ENCODE results near the gene TNP2.
"Not testable (repeated sequence)": the region's sequence is repeated elsewhere in the genome, so short reads cannot be mapped to it uniquely, and the experiment has no call there.

The TNP2 gene

DNA sequence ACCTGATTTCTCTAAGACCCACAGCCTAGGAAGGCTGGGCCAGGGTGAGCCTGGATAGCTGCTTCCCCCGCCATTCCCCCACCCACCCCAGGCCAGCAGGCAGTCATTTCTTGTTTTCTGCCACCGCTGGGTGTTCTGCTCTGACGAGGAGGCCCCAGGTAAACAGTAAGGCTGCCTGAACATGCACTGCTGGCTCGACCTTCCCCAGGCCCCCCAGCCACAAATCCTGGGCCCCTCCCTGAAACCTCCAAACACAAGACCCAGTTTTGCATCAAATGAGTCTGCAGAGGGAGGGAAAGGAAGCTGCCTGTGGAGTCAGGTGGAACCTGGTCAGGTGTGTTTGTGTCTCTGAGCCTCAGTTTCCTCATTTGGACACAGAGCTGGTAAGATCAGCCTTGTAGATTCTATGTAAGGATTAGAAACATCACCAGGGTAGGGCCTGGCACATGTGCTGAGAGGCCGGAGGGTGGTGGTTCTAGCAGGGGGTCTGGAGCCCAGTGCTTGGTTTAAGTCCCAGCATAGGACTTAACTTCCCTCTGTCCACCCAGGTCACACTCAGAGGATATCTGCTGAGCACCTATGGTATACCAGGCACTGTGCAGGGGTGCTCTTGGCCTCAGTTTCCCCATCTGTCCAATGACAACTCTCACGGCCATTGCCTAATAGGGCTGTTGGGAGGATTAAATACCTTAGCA is 30.9 kb upstream of the TNP2 start:
- DNase-seq, result no peak

DNA sequence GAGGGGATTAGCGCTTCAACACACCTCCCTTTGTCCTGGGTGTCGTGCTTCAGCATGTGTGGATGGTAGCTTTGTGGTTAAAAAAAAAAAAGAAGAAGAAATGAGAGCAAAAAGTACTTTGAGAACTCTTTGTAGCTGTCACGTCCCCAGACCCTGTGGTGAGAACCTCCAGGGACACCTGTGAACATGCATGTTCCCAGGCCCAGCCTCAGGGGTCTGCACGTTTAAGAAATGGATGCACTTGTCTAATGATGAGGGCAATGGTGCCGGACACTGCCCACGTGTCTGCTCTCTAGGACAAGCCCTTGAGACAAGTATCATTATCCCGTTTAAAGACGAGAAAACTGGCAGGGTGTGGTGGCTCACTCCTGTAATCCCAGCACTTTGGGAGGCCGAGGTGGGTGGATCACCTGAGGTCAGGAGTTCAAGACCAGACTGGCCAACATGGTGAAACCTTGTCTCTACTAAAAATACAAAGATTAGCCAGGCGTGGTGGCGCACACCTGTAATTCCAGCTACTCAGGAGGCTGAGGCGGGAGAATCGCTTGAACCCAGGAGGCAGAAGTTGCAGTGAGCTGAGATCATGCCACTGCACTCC is 29.9 kb upstream of the TNP2 start:
- not testable (repeated sequence) for DNase-seq

- DNase-seq, result no peak
These were observed 29.2 kb upstream of the TNP2 start for GRCh38 chr16:11298143-11298900.

DNA sequence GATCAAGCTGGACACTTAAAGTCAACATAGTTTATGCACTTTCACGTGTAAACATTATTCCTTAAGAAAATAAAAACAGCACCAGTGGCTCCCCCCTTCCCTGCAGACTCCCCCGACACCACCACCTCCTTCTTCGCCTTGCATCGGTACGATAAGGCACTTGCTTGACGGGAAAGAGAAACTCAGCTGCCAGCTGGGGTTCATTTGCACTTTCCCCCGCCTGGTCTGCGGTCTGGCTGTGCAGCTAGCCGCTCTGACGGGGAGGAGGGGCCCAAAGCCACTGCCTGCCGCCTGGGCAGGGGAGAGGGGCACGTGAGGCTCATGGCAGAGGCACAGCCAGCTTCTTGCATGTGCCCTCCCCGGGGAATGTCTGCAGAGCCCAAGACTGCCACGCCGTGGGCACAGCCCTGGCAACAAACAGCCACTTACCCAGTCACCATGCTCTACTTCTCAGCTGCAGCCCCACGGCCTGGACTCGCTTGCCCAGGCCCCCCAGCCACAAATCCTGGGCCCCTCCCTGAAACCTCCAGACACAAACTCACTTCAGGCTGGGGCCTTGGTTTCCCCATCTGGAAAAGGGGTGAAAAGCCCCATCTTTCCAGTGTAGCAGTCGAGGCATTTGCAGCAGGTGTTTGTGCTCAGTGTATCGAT is 28.5 kb upstream of the TNP2 start:
- DNase-seq, result peak in 1 of 2 experiments; percentile 3

DNA sequence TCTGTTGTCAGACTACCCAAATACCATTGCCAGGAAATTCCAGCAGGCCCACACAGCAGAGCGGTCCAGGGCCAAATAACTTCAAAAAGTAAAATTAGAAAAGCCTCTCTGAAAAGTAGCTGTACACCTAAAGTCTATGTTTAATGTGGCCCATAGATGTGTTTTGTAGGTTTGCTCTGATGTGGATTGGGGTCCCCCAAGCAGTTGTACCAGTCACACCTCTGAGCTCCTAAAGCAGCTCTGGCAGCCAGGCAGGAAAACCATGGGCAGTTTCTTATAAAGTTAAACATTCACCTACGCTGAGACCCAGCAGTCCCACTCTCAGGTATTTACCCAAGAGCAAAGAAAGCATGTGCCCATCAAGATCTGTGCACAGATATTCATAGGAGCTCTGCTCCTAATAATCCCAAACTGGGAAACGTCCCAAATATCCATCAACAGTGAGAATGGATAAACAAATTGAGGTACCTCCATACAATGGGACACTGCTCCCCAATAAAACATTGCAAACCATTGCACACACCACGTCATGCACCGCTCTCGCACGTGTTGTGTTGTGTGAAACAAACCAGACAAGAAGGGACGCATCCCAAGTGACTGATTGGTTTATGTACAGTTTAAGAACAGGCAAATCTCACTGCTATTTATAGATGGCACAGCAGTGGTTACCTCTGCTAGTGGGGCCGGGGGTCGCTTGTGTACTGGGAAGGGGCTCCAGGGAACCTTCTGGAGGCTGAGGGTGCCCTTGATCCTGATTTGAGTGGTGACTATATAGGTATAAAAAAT is 27.8 kb upstream of the TNP2 start:
- no peak for DNase-seq

DNA sequence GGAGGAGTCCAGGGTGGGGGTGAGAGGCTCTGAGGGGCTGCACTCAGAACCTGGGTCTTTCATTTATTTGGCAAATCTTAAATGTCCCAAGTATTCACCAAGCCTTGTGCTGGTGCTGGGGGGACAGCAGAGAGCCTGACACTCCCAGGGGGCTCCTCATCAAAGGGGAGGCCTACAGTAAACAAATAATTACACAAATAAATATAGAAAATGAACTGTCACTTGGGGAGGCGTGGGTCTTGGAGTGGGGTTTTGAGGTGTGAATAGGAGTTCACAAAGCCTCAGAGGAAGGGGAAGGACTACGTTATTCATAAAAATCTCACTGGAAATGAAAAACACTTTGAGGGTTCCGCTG is 27.2 kb upstream of the TNP2 start:
- DNase-seq, result no peak

- DNase-seq, result no peak
These were observed 26.5 kb upstream of the TNP2 start for GRCh38 chr16:11295672-11296071.

DNA sequence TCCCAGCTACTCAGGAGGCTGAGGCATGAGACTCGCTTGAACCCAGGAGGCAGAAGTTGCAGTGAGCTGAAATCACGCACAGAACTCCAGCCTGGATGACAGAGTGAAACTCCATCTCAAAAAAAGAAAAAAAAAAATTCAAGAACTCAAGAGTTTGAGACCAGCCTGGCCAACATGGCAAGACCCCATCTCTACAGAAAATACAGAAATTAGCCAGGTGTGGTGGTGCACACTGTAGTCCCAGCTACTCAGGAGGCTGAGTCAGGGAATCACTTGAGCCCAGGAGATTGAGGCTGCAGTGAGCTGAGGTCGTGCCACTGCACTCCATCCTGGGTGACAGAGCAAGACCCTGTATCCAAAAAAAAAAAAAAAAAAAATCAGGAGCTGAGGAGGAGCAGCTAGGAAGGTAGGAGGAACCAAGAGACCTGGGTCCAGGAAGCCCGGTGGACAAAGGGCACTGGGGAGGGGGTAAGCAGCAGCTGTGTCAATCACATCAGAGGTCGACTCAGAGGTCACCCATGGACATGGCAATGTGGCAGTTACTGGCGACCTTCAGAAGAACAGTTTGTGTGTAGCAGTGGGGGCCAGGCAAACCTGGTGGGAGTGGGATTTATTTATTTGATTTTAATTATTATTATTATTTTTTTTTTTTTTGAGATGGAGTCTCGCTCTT is 23.1 kb upstream of the TNP2 start:
- no peak for DNase-seq

GRCh38 chr16:11291091-11291703 is 22.1 kb upstream of the TNP2 start:
- DNase-seq, result no peak

DNA sequence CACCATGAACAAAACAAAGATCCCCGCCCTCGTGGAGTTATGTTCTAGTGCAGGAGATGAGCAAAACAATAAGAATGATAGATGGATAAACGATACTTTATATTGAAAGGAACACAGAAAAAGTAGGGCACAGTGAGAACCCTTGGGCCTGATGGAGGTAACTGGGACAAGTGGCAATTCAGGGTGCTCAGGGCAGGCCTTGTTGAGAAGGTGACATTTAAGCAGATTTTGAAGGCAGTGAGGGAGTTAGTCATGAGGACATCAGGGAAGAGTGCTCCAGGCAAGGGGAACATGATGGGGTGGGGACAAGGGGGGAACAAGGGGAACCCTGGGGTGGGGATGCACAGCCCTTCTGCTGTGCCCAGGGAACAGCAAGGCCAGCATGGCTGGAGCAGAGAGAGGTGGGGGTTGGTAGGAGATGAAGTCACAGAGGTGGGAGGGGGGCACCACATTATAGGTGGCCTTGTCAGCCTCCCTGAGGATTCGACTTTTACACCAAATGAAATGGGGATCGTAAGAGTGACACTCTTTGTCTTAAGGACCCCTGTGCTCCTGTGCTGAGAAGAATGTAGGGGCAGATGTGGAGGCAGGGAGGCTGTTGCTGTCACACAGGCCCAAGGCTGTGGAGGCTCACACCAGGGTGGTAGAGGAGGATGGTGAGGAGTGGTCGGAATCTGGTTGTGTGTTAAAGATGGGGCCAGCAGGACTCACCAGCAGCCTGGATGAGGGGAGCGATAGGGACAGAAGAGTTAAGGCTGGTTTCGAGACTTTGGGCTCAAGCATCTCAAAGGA is 21.2 kb upstream of the TNP2 start:
- DNase-seq, result no peak

GRCh38 chr16:11289696-11290095 is 20.6 kb upstream of the TNP2 start:
- not testable (repeated sequence) for DNase-seq

- no peak for DNase-seq
These were observed 20.1 kb upstream of the TNP2 start for GRCh38 chr16:11289202-11289601.

- no peak for DNase-seq
These were observed 16.7 kb upstream of the TNP2 start for GRCh38 chr16:11285842-11286241.

DNA sequence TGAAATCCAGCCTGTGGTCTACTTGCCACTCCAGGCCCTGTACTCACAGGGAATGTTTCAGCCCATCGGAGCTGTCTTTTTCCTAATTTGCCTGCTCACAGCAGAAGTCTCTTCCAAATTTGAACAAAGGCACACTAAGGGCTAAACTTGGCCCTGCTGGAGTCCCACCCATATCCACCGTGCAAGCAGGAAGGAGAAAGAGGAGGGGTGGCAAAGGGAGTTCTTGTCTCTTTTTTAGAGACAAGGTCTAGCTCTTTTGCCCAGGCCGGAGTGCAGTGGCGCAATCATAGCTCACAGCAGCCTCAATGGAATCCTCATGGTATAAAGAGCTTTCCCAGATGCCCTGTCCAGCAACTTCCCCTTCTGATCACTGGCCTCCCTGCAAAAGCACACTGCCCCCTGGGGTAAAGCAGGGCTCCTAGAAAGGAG is 14.7 kb upstream of the TNP2 start:
- DNase-seq, result no peak

DNA sequence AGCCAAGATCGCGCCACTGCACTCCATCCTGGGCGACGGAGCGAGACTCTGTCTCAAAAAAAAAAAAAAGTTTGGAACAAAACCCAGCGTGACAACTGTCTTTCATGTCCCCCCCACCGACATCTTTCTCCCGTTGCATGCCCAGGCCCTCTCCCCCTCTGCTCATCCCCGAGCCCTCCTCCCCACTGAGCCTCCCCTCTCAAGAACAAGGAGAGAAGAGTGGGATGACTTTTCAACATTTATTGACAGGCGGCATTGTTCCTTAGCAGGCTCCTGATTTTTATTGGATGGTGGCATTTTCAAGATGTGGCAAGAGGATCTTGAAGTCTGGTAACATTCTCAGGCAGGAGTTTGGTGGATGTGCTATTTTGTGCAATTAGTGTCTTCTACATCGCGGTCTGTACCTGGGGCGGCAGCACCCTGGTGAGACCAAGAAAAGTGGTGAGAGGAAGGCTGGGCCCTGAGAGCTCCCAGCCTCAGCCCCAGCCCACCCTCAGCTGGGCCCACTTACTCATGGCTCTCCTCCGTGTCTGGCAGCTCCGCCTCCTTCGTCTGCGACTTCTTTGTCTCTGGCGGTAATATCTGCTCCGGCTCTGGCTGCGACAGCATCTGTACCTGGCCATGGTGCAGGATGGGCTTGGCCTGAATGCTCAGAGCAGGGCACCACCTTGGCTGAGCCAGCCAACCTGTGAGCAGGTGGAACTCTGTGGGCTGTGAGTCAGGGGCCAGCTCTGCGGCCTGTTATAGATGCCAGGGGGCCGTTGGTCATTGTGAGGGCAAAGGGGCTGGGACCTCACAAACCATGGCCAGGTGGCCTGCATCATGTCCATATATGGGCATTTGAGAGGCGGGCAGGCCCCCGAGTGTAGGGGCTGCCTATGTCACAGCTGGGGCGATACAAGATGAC is 11.7 kb upstream of the TNP2 start, which contains the start of gene PRM1:
Gene PRM1 (minus strand): TSS at position 715 of the 907 bp plus-strand sequence. CDS start 92 bp downstream, at position 623.
- no peak for DNase-seq

GRCh38 chr16:11278681-11279628 is 9.8 kb upstream of the TNP2 start:
- no peak for DNase-seq

DNA sequence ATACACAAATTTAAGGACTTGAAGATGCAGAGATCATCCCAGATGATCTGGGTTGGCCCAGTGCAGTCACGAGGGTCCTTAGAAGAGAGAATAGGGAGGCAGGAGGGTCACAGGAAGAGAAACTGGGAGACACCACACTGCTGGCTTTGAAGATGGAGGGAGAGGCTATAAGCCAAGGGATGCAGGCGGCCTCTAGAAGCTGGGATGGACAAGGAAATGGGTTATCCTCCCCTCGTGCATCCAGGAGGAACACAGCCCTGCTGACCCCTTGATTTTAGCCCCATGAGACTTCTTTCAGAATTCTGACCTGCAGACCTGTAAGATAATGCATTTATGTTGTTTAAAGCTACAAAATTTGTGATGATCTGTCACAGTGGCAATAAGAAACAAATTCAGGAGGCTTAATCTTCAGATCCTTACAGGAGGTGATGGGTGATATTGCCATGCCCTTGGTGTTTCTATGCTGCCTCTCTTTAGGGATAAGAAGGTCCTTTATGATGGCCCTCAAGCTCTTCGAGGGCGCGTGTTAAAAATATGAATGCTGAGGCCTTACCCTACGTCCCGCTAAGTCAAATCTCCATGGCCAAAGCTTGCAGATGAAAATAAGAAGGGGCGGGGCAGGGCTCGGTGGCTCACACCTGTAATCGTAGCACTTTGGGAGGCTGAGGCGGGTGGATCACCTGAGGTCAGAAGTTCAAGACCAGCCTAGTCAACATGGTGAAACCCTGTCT is 8.6 kb upstream of the TNP2 start:
- DNase-seq, result no peak

Measured in Kasumi-1 (cell line).